GM21423 (cell line): ENCODE results near the gene EGFL8.
"Not testable (repeated sequence)": the region's sequence is repeated elsewhere in the genome, so short reads cannot be mapped to it uniquely, and the experiment has no call there.

Source experiments
- ATAC-seq: cut with Tn5 transposase; IDR thresholded peaks from one replicate; pipeline ENCODE4 v1.9.1; 2021; ENCODE audit warnings: mild to moderate bottlenecking, moderate library complexity; ENCODE audit not compliant: unreplicated experiment

EGFL8 gene

DNA sequence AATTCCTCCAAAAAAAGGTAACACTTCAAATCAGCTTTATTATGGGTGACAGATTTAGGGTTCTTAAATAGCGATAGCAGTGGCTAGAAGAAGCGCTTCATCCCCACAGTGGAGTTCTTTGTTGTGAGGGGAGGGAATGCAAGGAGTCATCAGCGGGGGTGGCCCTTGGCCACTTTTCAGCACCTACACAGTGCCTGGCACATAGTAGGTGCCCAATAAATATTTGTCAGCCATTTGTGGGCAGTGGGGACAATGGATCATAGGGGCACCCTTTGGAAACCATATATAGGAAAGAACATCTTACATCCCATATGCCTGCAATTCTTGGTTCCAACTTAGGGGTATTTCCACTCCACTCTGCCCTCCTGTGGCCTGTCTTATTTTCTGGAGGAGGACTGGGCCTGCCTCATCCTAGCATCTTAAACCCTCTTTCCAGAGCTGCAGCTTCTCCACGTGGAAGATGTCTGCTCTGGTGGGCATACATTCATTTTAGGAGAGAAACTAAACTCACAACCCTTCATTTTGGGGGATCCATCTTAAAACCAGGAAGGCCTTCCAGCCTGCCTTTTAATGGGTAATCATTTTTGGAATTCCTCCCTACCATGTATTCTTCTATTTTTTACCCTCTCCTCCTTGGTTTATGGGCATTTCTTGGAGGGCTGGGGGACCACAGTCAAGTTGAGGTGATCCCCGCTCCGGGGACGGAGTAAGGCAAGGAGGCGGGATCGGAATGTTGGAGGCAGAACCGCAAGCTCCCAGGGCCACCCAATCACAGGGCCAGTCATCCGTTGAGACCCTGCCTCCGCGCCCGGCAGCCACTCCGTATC lies 30.6 kb downstream of the EGFL8 start:
- peak; percentile 71 for ATAC-seq

DNA sequence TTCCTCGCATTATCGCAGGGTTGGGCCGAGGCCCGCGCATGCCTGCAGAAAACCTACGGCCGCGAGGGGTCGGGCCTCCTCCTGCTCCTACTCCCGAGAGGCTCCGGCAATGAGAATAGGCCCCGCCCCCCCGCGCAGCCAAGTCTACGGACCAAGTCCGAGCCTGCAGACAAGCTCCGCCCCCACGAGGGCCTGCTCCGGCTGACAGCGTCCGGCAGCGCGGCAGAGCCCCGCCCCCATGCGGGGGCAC lies 31.2 kb downstream of the EGFL8 start:
- peak; percentile 71 for ATAC-seq

GRCh38 chr6:32195902-32196681 lies 31.7 kb downstream of the EGFL8 start:
- ATAC-seq: peak; percentile 14

GRCh38 chr6:32196682-32197616 lies 32.6 kb downstream of the EGFL8 start:
- no peak for ATAC-seq

- no peak for ATAC-seq
Observed at GRCh38 chr6:32198345-32198696, 33.9 kb downstream of the EGFL8 start.

- ATAC-seq: no peak
Observed at GRCh38 chr6:32198866-32199265, 34.5 kb downstream of the EGFL8 start.

DNA sequence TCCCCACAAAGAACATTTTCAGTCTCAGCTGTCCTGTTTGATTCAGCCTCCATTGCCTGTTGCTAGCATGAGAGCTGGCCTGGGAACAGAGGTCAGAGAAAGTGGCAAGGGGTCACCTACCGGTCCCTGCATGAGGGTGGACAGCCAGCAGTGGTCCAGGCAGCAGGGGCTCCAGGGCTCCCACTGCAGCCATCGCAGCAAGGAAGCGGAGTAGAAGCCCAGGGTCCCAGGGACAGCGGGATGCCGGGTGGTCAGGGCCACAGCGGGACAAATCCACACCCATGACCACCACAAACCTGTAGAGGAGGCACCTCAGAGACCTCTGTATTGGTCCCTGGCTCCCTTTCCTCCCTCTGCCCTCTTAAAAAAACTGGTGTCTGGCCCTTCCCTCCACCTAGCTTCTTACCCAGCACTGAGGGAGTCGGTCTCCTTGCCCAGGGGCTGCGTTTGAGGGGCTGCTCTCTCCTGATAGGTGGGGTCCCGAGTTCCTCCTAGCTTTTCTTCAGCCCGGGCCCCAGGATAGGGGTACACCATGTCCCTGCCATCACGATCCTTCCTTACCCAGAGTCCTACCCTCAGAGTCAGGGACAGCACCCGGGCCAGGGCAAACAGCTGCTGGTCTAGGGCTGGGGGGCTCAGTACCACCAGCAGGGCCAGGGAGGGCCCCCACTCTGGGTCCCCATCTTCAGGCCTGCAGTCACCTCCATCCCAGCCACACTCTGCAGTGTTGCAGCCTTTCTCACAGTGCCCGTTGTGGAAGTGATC lies 36.5 kb downstream of the EGFL8 start:
- ATAC-seq: no peak

- ATAC-seq: no peak
Observed at GRCh38 chr6:32202186-32202585, 37.8 kb downstream of the EGFL8 start.

- no peak for ATAC-seq
Observed at GRCh38 chr6:32203426-32204267, 39.3 kb downstream of the EGFL8 start.

DNA sequence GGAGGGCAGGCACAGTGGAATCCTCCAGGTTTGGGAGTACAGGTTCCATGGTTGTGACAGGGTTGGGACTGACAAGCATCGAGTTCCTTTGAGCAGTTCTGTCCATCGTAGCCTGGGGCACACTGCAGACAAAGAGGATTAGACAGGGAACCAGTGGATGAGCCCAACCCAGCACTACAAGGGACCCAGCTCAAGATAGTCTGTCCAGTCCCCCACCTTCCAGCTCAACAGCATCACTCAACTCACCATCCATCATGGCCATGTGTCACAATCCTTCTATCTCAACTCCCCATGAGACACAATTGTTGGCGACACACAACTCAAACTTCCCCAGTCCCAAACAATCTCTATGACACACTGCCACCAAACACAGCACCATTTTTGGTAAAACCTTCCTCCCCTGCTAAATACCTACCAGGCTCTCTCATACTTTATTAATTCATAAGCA lies 39.9 kb downstream of the EGFL8 start:
- no peak for ATAC-seq

- ATAC-seq: no peak
Observed at GRCh38 chr6:32208996-32209395, 44.6 kb downstream of the EGFL8 start.

GRCh38 chr6:32210191-32210601 lies 45.8 kb downstream of the EGFL8 start:
- ATAC-seq: no peak

- ATAC-seq: not testable (repeated sequence)
Observed at GRCh38 chr6:32211432-32211831, 47.0 kb downstream of the EGFL8 start.

GRCh38 chr6:32212076-32212760 lies 47.8 kb downstream of the EGFL8 start:
- ATAC-seq: no peak

DNA sequence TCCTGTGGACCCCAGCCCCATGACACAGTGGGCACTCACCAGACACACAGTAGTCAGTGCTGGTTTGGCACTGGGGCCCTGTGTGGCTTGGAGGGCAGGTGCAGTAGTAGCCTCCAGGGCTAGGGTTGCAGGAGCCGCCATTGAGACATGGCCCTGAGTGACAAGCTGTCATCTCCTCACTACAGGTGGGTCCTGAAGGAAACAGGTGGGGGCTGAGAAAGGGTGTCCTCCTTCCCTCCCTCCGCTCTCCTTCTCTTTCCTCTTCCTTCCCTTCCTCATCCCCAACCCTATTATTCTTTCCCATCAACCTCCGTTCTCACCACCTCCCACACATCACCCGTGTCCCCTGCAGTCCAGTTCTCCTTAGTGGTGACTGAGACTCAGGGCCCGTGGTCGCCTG lies 49.3 kb downstream of the EGFL8 start:
- ATAC-seq: no peak

- no peak for ATAC-seq
Observed at GRCh38 chr6:32214126-32214525, 49.7 kb downstream of the EGFL8 start.

- no peak for ATAC-seq
Observed at GRCh38 chr6:32215617-32216016, 51.2 kb downstream of the EGFL8 start.

GRCh38 chr6:32216285-32216684 lies 51.9 kb downstream of the EGFL8 start:
- ATAC-seq: no peak

- no peak for ATAC-seq
Observed at GRCh38 chr6:32216998-32217397, 52.6 kb downstream of the EGFL8 start.
